HepG2 (cell line): ENCODE results near the gene HK2. TPM values are rescaled to one million over a fixed set of nuclear protein-coding genes. Genes with fewer than 3 reads are reported as not detected.

Experiments used
- ATAC-seq: fragments of 200-7000 bp; cut with Tn5 transposase; 3 replicates; pipeline ENCODE4 v1.9.1; 2020; ENCODE audit warnings: mild to moderate bottlenecking, moderate library complexity
- BruUV-seq: library from RNA; stranded (reverse); fragments of 400-500 nt; replicated peaks from 2 replicates; lab custom pipeline; 2021; lab: Mats Ljungman, UMichigan
- CTCF ChIA-PET: fragments of 300-600 bp; formaldehyde crosslinking; extraction: SDS; loops from one replicate; lab custom pipeline; 2021; ENCODE audit warnings: low total read pairs, inconsistent platforms, low intra/inter-chr PET ratio; lab: Yijun Ruan, JAX
- POLR2A ChIA-PET: fragments of 350-600 bp; sonication (Branson Sonifier 250); formaldehyde crosslinking; loops from one replicate; lab custom pipeline; 2020; ENCODE audit warnings: antibody characterized with exemption, inconsistent platforms; lab: Yijun Ruan, JAX
- DNase-seq: peaks from one replicate; pipeline ENCODE4 v3.0.0-alpha.2; 2015; ENCODE audit warnings: low spot score
- FAIRE-seq: peaks from 3 replicates; lab custom pipeline; 2011; peaks lifted over from hg19 to GRCh38; lab: Jason Lieb, UNC
- H2AFZ ChIP-seq: one replicate; pipeline ENCODE4 v1.6.1; 2011; ENCODE audit warnings: low read length, inconsistent platforms
- H3K27ac ChIP-seq: fragments of 300-600 bp; 3 replicates; pipeline ENCODE4 v1.8.0; 2011; ENCODE audit warnings: mixed run types, mild to moderate bottlenecking, mixed read lengths, low read length, inconsistent platforms; ENCODE audit not compliant: insufficient read depth; ENCODE audit errors: extremely low read length
- H3K27me3 ChIP-seq, 2 experiments: fragments of 200-600 bp in 1 of 2; 2 replicates in 1 of 2; 3 replicates in 1 of 2; pipeline versions ENCODE4 v1.6.0 to v1.8.0; 2011; ENCODE audit warnings: low read length in 2 of 2, mild to moderate bottlenecking in 2 of 2, moderate library complexity in 2 of 2, inconsistent platforms in 1 of 2; ENCODE audit not compliant: insufficient read depth in 2 of 2, control insufficient read depth in 1 of 2
- H3K36me3 ChIP-seq, 2 experiments: fragments of 200-600 bp in 1 of 2; replicated peaks in 1 of 2; 2 replicates in 1 of 2; 3 replicates in 1 of 2; pipeline versions ENCODE4 v1.5.1 to v1.8.0; 2011; ENCODE audit warnings: low read length in 2 of 2, inconsistent platforms in 1 of 2; ENCODE audit not compliant: insufficient read depth in 2 of 2, control insufficient read depth in 1 of 2
- H3K4me1 ChIP-seq: 2 replicates; pipeline ENCODE4 v1.5.1; 2012; ENCODE audit warnings: low read length, inconsistent platforms; ENCODE audit not compliant: insufficient read depth
- H3K4me2 ChIP-seq: 2 replicates; pipeline ENCODE4 v1.6.0; 2011; ENCODE audit warnings: low read depth, low read length, inconsistent platforms
- H3K4me3 ChIP-seq, 3 experiments: fragments of 200-600 bp in 1 of 3; sonication (generic), shearing (Covaris generic) in 1 of 3; replicated peaks in 1 of 3; 2 replicates each; pipeline ENCODE4 v1.5.1; 2011 to 2016; ENCODE audit warnings: low read length in 3 of 3, inconsistent platforms in 2 of 3, low read depth in 2 of 3, mild to moderate bottlenecking in 2 of 3, control low read depth in 1 of 3, mixed read lengths in 1 of 3; ENCODE audit not compliant: insufficient read depth in 1 of 3
- H3K79me2 ChIP-seq: one replicate; pipeline ENCODE4 v1.6.1; 2011; ENCODE audit warnings: low read length, inconsistent platforms; ENCODE audit not compliant: insufficient read depth
- H3K9ac ChIP-seq: 2 replicates; pipeline ENCODE4 v1.6.0; 2011; ENCODE audit warnings: mild to moderate bottlenecking, low read depth, low read length, inconsistent platforms; ENCODE audit not compliant: insufficient read depth
- H3K9me3 ChIP-seq: 2 replicates; pipeline ENCODE4 v1.5.1; 2012; ENCODE audit warnings: mild to moderate bottlenecking, low read length
- H4K20me1 ChIP-seq: 2 replicates; pipeline ENCODE4 v1.6.0; 2011; ENCODE audit warnings: inconsistent platforms, mild to moderate bottlenecking, low read length, moderate library complexity; ENCODE audit not compliant: insufficient read depth
- CBX5 ChIP-seq: sonication (generic); formaldehyde crosslinking; IDR thresholded peaks from 2 replicates; pipeline ENCODE4 v1.4.0; 2020; ENCODE audit warnings: missing genetic modification reagents, borderline replicate concordance
- CERS6 ChIP-seq: sonication (generic); formaldehyde crosslinking; IDR thresholded peaks from 2 replicates; pipeline ENCODE4 v1.5.0; 2020; ENCODE audit warnings: missing genetic modification reagents
- DMTF1 ChIP-seq: sonication (generic); formaldehyde crosslinking; IDR thresholded peaks from 2 replicates; pipeline ENCODE4 v1.4.0; 2020; ENCODE audit warnings: mild to moderate bottlenecking, missing genetic modification reagents
- LCORL ChIP-seq, 2 experiments: fragments of 450-650 bp in 1 of 2; sonication (generic) in 1 of 2; formaldehyde crosslinking in 1 of 2; IDR thresholded peaks; 2 replicates each; pipeline versions ENCODE4 v1.5.0 to v1.6.1; 2017 to 2020; ENCODE audit warnings: antibody characterized with exemption in 1 of 2, missing genetic modification reagents in 1 of 2
- NPAS2 ChIP-seq: sonication (generic); formaldehyde crosslinking; IDR thresholded peaks from 2 replicates; pipeline ENCODE4 v1.8.0; 2022; ENCODE audit warnings: mild to moderate bottlenecking, missing genetic modification reagents, borderline replicate concordance
- SNAPC2 ChIP-seq: sonication (generic); formaldehyde crosslinking; IDR thresholded peaks from 2 replicates; pipeline ENCODE4 v1.8.1; 2022; ENCODE audit warnings: mild to moderate bottlenecking, missing genetic modification reagents
- THAP7 ChIP-seq: sonication (generic); formaldehyde crosslinking; IDR thresholded peaks from 2 replicates; pipeline ENCODE4 v1.8.1; 2023; ENCODE audit warnings: mild to moderate bottlenecking, missing genetic modification reagents
- THAP8 ChIP-seq: sonication (generic); formaldehyde crosslinking; IDR thresholded peaks from 2 replicates; pipeline ENCODE4 v1.5.1; 2020; ENCODE audit warnings: missing genetic modification reagents, mild to moderate bottlenecking, borderline replicate concordance
- ZBTB25 ChIP-seq: IDR thresholded peaks from 2 replicates; pipeline ENCODE4 v1.6.1; 2018; ENCODE audit warnings: missing genetic modification reagents
- ZNF124 ChIP-seq: sonication (generic); formaldehyde crosslinking; IDR thresholded peaks from 2 replicates; pipeline ENCODE4 v1.4.0; 2020; ENCODE audit warnings: missing genetic modification reagents
- ZNF235 ChIP-seq: sonication (generic); formaldehyde crosslinking; IDR thresholded peaks from 2 replicates; pipeline ENCODE4 v1.8.1; 2023; ENCODE audit warnings: mild to moderate bottlenecking, missing genetic modification reagents, borderline replicate concordance
- ZNF256 ChIP-seq: sonication (generic); formaldehyde crosslinking; conservative IDR thresholded peaks from 2 replicates; pipeline ENCODE4 v1.4.0; 2020; ENCODE audit warnings: missing genetic modification reagents
- ZNF557 ChIP-seq: sonication (generic); formaldehyde crosslinking; IDR thresholded peaks from 2 replicates; pipeline ENCODE4 v1.4.0; 2020; ENCODE audit warnings: missing genetic modification reagents
- ZNF616 ChIP-seq: sonication (generic); formaldehyde crosslinking; IDR thresholded peaks from 2 replicates; pipeline ENCODE4 v1.5.0; 2020; ENCODE audit warnings: low read depth, mild to moderate bottlenecking, missing genetic modification reagents
- ZNF710 ChIP-seq: sonication (generic); formaldehyde crosslinking; IDR thresholded peaks from 2 replicates; pipeline ENCODE4 v1.5.0; 2020; ENCODE audit warnings: mild to moderate bottlenecking, missing genetic modification reagents, borderline replicate concordance
- WGBS: methylation state at CpG from one replicate; pipeline ENCODE4 v1.1.6; 2017; ENCODE audit warnings: low lambda C conversion rate; 5-methylcytosine and 5-hydroxymethylcytosine counted together
- in situ Hi-C: cut with HindIII; loops from 2 replicates; pipeline ENCODE4 v1.10.0; 2017; ENCODE audit warnings: low pct_unique_long_range_greater_than_20kb; ENCODE audit not compliant: extremely low pct_ligation_motif_present
- intact Hi-C: fragments of 100-400 bp; cut with micrococcal nuclease; formaldehyde crosslinking; loops from one replicate; pipeline ENCODE4 v1.10.0; 2022; ENCODE audit not compliant: unreplicated experiment
- polyA plus RNA-seq, 8 experiments: library from polyadenylated mRNA; depleted of rRNA in 3 of 8; stranded (reverse) in 7 of 8; unstranded in 1 of 8; fragments of >200 nt; fragmentation: Illumina TruSeq in 4 of 8; extraction: Trizol in 4 of 8; gene quantifications; 2 replicates each; pipeline versions ENCODE4 v1.2.1 to v1.2.3, GENCODE V29; 2011 to 2016; ENCODE audit warnings: low read depth in 4 of 8, missing spikeins in 1 of 8, mixed read lengths in 1 of 8; ENCODE audit not compliant: insufficient read depth in 1 of 8
- total RNA-seq, 5 experiments: library from RNA; depleted of rRNA; stranded (reverse); fragments of >200 nt; fragmentation: Illumina TruSeq; extraction: Trizol; gene quantifications; 2 replicates each; pipeline ENCODE4 v1.2.3, GENCODE V29; 2016; ENCODE audit warnings: low read depth in 1 of 5

The HK2 gene
- total and polyA plus RNA-seq, 2 of the 13 experiments (the other 11 are each of a cell fraction or from before 2014, with no cell fraction given), result 13.2 to 101 TPM

- WGBS, result 30% methylated on average over 8 of the region's 10 CpGs
- in situ Hi-C loops (no loop called here), intact Hi-C loops (loop anchor here (2.0 kb wide), 1 partner anchor 19 kb away; no protein-coding TSS in a partner anchor)
- Histone ChIP-seq H4K20me1 (peaks cover 92% of the 10 kb centered on the region), H3K4me1 (peaks cover 67% of the 10 kb centered on the region), H3K4me2 (peak overlapping the region; percentile 39), H3K9me3 (no peaks in the 10 kb centered on the region), H3K79me2 (peaks cover 87% of the 10 kb centered on the region), H3K27ac (peak overlapping the region; percentile 21), H3K4me3 (0 out of 6 replicates have a peak overlapping the region, but pooled peaks of 1 of the 3 experiments have one; percentile 2), H3K36me3 (peaks cover 42 to 95% of the 10 kb centered on the region in 2 experiments), H3K27me3 (no peaks in the 10 kb centered on the region), H2AFZ (no peak overlapping the region), H3K9ac (no peak overlapping the region)
- ATAC-seq, result peak; percentile 86
- DNase-seq, result peak; percentile 90
- CTCF ChIA-PET, result no interaction called here
- FAIRE-seq, result peak; percentile 67
- BruUV-seq, result no TSS peak
- POLR2A ChIA-PET, result interaction anchor here (0.9 to 2.1 kb wide), 4 partner anchors 15 to 91 kb away, joined by 3 to 6 read pairs (median 3); no protein-coding TSS in a partner anchor
- TF ChIP-seq THAP8 (no peak), CBX5 (CRISPR knock-in tag) (peak; percentile 86; the same call in 1 of the 2 replicates), DMTF1 (CRISPR knock-in tag) (no peak), ZBTB25 (CRISPR knock-in tag) (peak; percentile 76), ZNF235 (CRISPR knock-in tag) (peak; percentile 55; the same call in 1 of the 2 replicates), THAP7 (CRISPR knock-in tag) (no peak), LCORL (IDR thresholded peaks at IDR 0.05) (no peak), LCORL (CRISPR knock-in tag; IDR thresholded peaks at IDR 0.05) (peak; percentile 57; the same call in 1 of the 2 replicates), ZNF616 (CRISPR knock-in tag) (0 out of 2 replicates have a peak, but pooled peaks have one; percentile 24), CERS6 (CRISPR knock-in tag) (no peak), NPAS2 (CRISPR knock-in tag) (no peak), ZNF256 (CRISPR knock-in tag) (no peak), ZNF710 (CRISPR knock-in tag) (no peak), ZNF557 (CRISPR knock-in tag) (no peak), ZNF124 (CRISPR knock-in tag) (0 out of 2 replicates have a peak, but pooled peaks have one; percentile 54), SNAPC2 (no peak; the same call in 1 of the 2 replicates)
Measured at GRCh38 chr2:74856004-74856578, 22.2 kb downstream of the HK2 start.
